PC-3 (cell line): ENCODE data around the gene SLC1A2. TPM values are rescaled to one million over a fixed set of nuclear protein-coding genes. Genes with fewer than 3 reads are reported as not detected.

Source experiments
- ATAC-seq: fragments of 200-7000 bp; cut with Tn5 transposase; 2 replicates; pipeline ENCODE4 v1.9.1; 2020; ENCODE audit warnings: mild to moderate bottlenecking, moderate library complexity
- BruUV-seq: library from RNA; stranded (reverse); fragments of 400-500 nt; replicated peaks from 2 replicates; lab custom pipeline; 2021; lab: Mats Ljungman, UMichigan
- CTCF ChIA-PET: fragments of 300-600 bp; sonication (Branson Sonifier 250); formaldehyde crosslinking; loops from one replicate; lab custom pipeline; 2022; ENCODE audit warnings: antibody characterized with exemption; lab: Charles Lee
- POLR2A ChIA-PET: fragments of 300-600 bp; sonication (Branson Sonifier 250); formaldehyde crosslinking; loops from one replicate; lab custom pipeline; 2022; ENCODE audit warnings: antibody characterized with exemption; ENCODE audit not compliant: unreplicated experiment; lab: Charles Lee
- DNase-seq: peaks from one replicate; pipeline ENCODE4 v3.0.0-alpha.2; 2015
- H2AFZ ChIP-seq: fragments of 300-600 bp; sonication (generic); 2 replicates; pipeline ENCODE4 v1.6.0; 2016; ENCODE audit warnings: antibody characterized with exemption, low read length
- H3F3A ChIP-seq: fragments of 300-600 bp; sonication (generic); one replicate; pipeline ENCODE4 v1.6.0; 2017; ENCODE audit warnings: antibody characterized with exemption, low read length, control low read depth, mild to moderate bottlenecking; ENCODE audit not compliant: unreplicated experiment
- H3K27ac ChIP-seq: fragments of 300-600 bp; sonication (generic); 2 replicates; pipeline ENCODE4 v1.5.1; 2016; ENCODE audit warnings: mild to moderate bottlenecking, low read length
- H3K27me3 ChIP-seq: fragments of 300-600 bp; sonication (generic); 2 replicates; pipeline ENCODE4 v1.6.1; 2016; ENCODE audit warnings: low read length, mixed read lengths
- H3K36me3 ChIP-seq: fragments of 300-600 bp; sonication (generic); 2 replicates; pipeline ENCODE4 v1.6.1; 2016; ENCODE audit warnings: low read depth, mixed run types, low read length, mixed read lengths
- H3K4me1 ChIP-seq: fragments of 300-600 bp; sonication (generic); 2 replicates; pipeline ENCODE4 v1.5.1; 2016; ENCODE audit warnings: low read length; ENCODE audit not compliant: insufficient read depth
- H3K4me2 ChIP-seq: fragments of 300-600 bp; sonication (generic); 2 replicates; pipeline ENCODE4 v1.6.0; 2016; ENCODE audit warnings: low read length
- H3K4me3 ChIP-seq: fragments of 300-600 bp; sonication (generic); 2 replicates; pipeline ENCODE4 v1.5.1; 2016; ENCODE audit warnings: mild to moderate bottlenecking, low read length, mixed read lengths
- H3K79me2 ChIP-seq: fragments of 300-600 bp; sonication (generic); 2 replicates; pipeline ENCODE4 v1.6.1; 2017; ENCODE audit warnings: low read length, mixed read lengths
- H3K9ac ChIP-seq: fragments of 300-600 bp; sonication (generic); 2 replicates; pipeline ENCODE4 v1.6.0; 2016; ENCODE audit warnings: mild to moderate bottlenecking, low read length
- H3K9me2 ChIP-seq: fragments of 300-600 bp; sonication (generic); replicated peaks from 2 replicates; pipeline ENCODE4 v1.6.1; 2016; ENCODE audit warnings: mixed run types, low read length, mixed read lengths
- H3K9me3 ChIP-seq: fragments of 300-600 bp; sonication (generic); 2 replicates; pipeline ENCODE4 v1.6.1; 2016; ENCODE audit warnings: low read length, mixed read lengths
- H4K20me1 ChIP-seq: fragments of 300-600 bp; sonication (generic); 2 replicates; pipeline ENCODE4 v1.6.1; 2016; ENCODE audit warnings: low read length, mixed read lengths
- EZH2 ChIP-seq: fragments of 300-600 bp; sonication (generic); IDR thresholded peaks from one replicate; pipeline ENCODE4 v1.6.1; 2017; ENCODE audit warnings: antibody characterized with exemption, mild to moderate bottlenecking, low read length; ENCODE audit not compliant: unreplicated experiment
- EZH2phosphoT487 ChIP-seq: fragments of 300-600 bp; sonication (generic); IDR thresholded peaks from 2 replicates; pipeline ENCODE4 v1.6.1; 2018; ENCODE audit warnings: mild to moderate bottlenecking, antibody characterized with exemption, low read length, borderline replicate concordance
- intact Hi-C: fragments of 100-400 bp; cut with micrococcal nuclease; formaldehyde crosslinking; loops from 2 replicates; pipeline ENCODE4 v1.9.0; 2023
- total RNA-seq: library from RNA; depleted of rRNA; stranded (reverse); fragments of >200 nt; gene quantifications from 2 replicates; pipeline ENCODE4 v1.2.3, GENCODE V29; 2014
- TF ChIP-seq, protein P1 (sequence below): fragments of 300-600 bp; sonication (generic); conservative IDR thresholded peaks from 2 replicates; pipeline ENCODE4 v1.5.1; 2017; ENCODE audit warnings: antibody characterized with exemption, low read depth, mild to moderate bottlenecking, low read length

Gene SLC1A2
- total RNA-seq, 1 experiment from 2014 or later: 0.18 TPM

DNA sequence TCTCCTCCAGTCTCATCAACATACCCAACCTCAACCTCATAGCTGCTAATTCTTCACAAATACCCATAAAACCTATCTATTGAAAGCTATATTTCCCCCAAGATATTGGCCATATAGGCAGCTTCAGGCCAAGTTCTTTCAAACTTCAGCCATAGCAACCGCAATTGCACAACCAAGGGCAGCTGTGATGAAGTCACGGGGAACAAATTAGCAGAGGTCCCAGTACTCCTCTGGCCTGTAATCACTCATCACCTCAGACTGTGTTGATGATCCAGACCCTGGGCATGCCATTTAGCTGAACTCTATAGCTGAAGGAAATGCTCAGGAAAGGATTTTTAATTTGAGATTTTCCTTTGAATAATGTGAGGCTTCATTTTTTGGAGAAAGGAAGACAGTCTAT, 84.1 kb downstream of the SLC1A2 start:
- Histone ChIP-seq H4K20me1 (no peaks in the 10 kb centered on the region), H3K4me3 (no peak overlapping the region), H3K27ac (no peak overlapping the region), H3K4me2 (no peak overlapping the region), H3F3A (no peaks in the 10 kb centered on the region), H3K36me3 (no peaks in the 10 kb centered on the region), H3K4me1 (peaks cover 29% of the 10 kb centered on the region), H3K9ac (no peak overlapping the region), H3K9me3 (no peaks in the 10 kb centered on the region), H3K9me2 (no peaks in the 10 kb centered on the region), H3K27me3 (no peaks in the 10 kb centered on the region), H3K79me2 (no peaks in the 10 kb centered on the region), H2AFZ (no peak overlapping the region)
- no peak for ATAC-seq
- BruUV-seq: no TSS peak
- TF ChIP-seq EZH2phosphoT487: no peak
- TF ChIP-seq, protein P1, sequence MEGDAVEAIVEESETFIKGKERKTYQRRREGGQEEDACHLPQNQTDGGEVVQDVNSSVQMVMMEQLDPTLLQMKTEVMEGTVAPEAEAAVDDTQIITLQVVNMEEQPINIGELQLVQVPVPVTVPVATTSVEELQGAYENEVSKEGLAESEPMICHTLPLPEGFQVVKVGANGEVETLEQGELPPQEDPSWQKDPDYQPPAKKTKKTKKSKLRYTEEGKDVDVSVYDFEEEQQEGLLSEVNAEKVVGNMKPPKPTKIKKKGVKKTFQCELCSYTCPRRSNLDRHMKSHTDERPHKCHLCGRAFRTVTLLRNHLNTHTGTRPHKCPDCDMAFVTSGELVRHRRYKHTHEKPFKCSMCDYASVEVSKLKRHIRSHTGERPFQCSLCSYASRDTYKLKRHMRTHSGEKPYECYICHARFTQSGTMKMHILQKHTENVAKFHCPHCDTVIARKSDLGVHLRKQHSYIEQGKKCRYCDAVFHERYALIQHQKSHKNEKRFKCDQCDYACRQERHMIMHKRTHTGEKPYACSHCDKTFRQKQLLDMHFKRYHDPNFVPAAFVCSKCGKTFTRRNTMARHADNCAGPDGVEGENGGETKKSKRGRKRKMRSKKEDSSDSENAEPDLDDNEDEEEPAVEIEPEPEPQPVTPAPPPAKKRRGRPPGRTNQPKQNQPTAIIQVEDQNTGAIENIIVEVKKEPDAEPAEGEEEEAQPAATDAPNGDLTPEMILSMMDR: no peak
- TF ChIP-seq EZH2: no peak
- DNase-seq: no peak
- POLR2A ChIA-PET: no interaction called here
- intact Hi-C loops: loop anchor here (5.0 kb wide), 1 partner anchor 57 kb away; no protein-coding TSS in a partner anchor
- CTCF ChIA-PET: no interaction called here

DNA sequence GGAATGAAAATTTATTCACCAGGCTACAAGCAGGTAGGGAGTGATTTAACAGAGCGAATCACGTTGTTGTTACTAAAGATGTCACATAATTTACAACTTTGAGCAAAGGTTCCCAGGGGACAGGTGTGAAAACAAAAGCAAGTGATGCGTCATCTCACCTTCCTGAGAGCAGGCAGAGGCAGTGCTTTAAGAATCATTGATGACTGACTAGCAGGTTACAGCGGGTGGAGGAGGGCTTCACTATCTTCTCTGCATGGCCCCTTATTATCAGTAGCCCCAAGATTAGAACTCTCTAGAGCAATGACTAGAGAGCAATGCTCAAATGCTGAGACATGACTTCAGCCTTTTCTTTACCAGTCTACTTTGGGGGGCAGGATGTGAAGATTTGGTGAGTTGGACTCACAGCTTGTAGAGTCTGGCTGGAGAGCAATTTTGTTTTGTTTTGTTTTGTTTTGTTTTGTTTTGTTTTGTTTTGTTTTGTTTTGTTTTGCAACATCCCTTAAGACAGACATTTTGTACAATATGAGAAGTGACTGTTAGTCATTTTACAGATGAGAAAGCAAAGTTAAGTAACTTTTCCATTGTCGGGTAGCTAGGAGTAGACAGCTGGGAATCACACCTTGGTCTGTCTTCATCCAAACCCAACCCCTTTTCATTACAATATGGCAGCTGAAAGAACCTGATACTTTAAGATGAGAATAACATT, 84.8 kb downstream of the SLC1A2 start:
- Histone ChIP-seq H3K4me1 (peaks cover 29% of the 10 kb centered on the region), H3K9me2 (no peaks in the 10 kb centered on the region), H3K36me3 (no peaks in the 10 kb centered on the region), H3K4me2 (no peak overlapping the region), H4K20me1 (no peaks in the 10 kb centered on the region), H3K4me3 (no peak overlapping the region), H2AFZ (no peak overlapping the region), H3K27me3 (no peaks in the 10 kb centered on the region), H3K79me2 (no peaks in the 10 kb centered on the region), H3K9ac (no peak overlapping the region), H3K9me3 (no peaks in the 10 kb centered on the region), H3F3A (no peaks in the 10 kb centered on the region), H3K27ac (no peak overlapping the region)
- TF ChIP-seq EZH2phosphoT487 (no peak), EZH2 (no peak)
- TF ChIP-seq, protein P1: no peak
- ChIA-PET CTCF (no interaction called here), POLR2A (no interaction called here)
- no TSS peak for BruUV-seq
- intact Hi-C loops: loop anchor here (5.0 kb wide), 1 partner anchor 58 kb away; no protein-coding TSS in a partner anchor
- DNase-seq (no peak), ATAC-seq (no peak)

DNA sequence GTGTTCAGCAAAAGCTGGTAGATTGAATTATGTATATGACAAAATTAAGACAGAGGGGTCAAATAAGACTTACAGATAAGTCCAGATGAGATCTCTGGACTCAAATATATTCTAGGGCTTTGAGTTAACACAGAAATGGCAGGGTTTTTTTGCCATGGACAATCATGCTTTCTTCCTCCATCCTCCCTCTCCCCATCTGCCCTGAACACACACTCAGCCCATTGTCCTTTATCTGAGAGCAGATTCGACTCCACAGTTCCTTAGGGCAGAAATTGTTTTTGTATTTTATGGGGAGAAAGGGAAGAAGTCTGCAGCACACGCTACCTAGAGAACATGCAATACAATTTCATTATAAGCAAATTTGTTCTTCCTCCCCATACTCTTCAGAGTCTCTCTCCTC, 86.8 kb downstream of the SLC1A2 start:
- Histone ChIP-seq H3K9me2 (no peaks in the 10 kb centered on the region), H3K27me3 (no peaks in the 10 kb centered on the region), H2AFZ (no peak overlapping the region), H3K9me3 (no peaks in the 10 kb centered on the region), H3K79me2 (no peaks in the 10 kb centered on the region), H3K9ac (no peak overlapping the region), H4K20me1 (no peaks in the 10 kb centered on the region), H3K4me1 (peaks cover 11% of the 10 kb centered on the region), H3K36me3 (no peaks in the 10 kb centered on the region), H3K4me2 (no peak overlapping the region), H3K4me3 (no peak overlapping the region), H3K27ac (no peak overlapping the region), H3F3A (no peaks in the 10 kb centered on the region)
- ChIA-PET CTCF (no interaction called here), POLR2A (no interaction called here)
- BruUV-seq: no TSS peak
- intact Hi-C loops: no loop called here
- DNase-seq (no peak), ATAC-seq (no peak)
- TF ChIP-seq, protein P1: no peak
- no peak for TF ChIP-seq EZH2phosphoT487
